ENCODE data around the gene GNB3.

The GNB3 gene

GRCh38 chr12:6827982-6828780 lies 12.5 kb upstream of the GNB3 start, which contains the start of gene P3H3:
P3H3 (plus strand) TSS chr12:6828407; CDS start chr12:6828441, 34 bp downstream.
- H3K27me3 ChIP-seq (ENCODE audit: insufficient read depth, poor library complexity, severe bottlenecking): peaks cover 4% of the 10 kb centered on the region
- H3K4me3 ChIP-seq (ENCODE audit: severe bottlenecking): peak within 1 kb of the TSS; percentile 89
- DNase-seq (ENCODE audit: low spot score): peak; percentile 37
- no peaks in the 10 kb centered on the region for H3K9me3 ChIP-seq (ENCODE audit: severe bottlenecking)
- TF ChIP-seq CTCF (IDR thresholded peaks at IDR 0.05; ENCODE audit: poor library complexity, severe bottlenecking): peak; percentile 30
- ATAC-seq (ENCODE audit: low read depth): peak; percentile 20; the same call in 2 of the 3 replicates
- peak within 1 kb of the TSS; percentile 73 for H3K27ac ChIP-seq (ENCODE audit: poor library complexity, severe bottlenecking)
- H3K4me1 ChIP-seq (ENCODE audit: insufficient read depth, poor library complexity, severe bottlenecking): peaks cover 3% of the 10 kb centered on the region
- peaks cover 26% of the 10 kb centered on the region for H3K36me3 ChIP-seq (ENCODE audit: low read depth)

- TF ChIP-seq CTCF (IDR thresholded peaks at IDR 0.05; ENCODE audit: poor library complexity, severe bottlenecking): peak; percentile 17
- H3K27ac ChIP-seq (ENCODE audit: poor library complexity, severe bottlenecking): peak overlapping the region; percentile 73
- no peaks in the 10 kb centered on the region for H3K27me3 ChIP-seq (ENCODE audit: insufficient read depth, poor library complexity, severe bottlenecking)
- DNase-seq (ENCODE audit: low spot score) (peak; percentile 74), ATAC-seq (ENCODE audit: low read depth) (peak; percentile 46)
- H3K36me3 ChIP-seq (ENCODE audit: low read depth): peaks cover 33% of the 10 kb centered on the region
- H3K4me3 ChIP-seq (ENCODE audit: severe bottlenecking): peak overlapping the region; percentile 89
- H3K9me3 ChIP-seq (ENCODE audit: severe bottlenecking): no peaks in the 10 kb centered on the region
- peaks cover 3% of the 10 kb centered on the region for H3K4me1 ChIP-seq (ENCODE audit: insufficient read depth, poor library complexity, severe bottlenecking)
Observed at GRCh38 chr12:6828781-6829535, 11.8 kb upstream of the GNB3 start.

- DNase-seq (ENCODE audit: low spot score): peak; percentile 63
- TF ChIP-seq CTCF (IDR thresholded peaks at IDR 0.05; ENCODE audit: poor library complexity, severe bottlenecking): no peak
- H3K36me3 ChIP-seq (ENCODE audit: low read depth): peaks cover 41% of the 10 kb centered on the region
- peaks cover 3% of the 10 kb centered on the region for H3K4me1 ChIP-seq (ENCODE audit: insufficient read depth, poor library complexity, severe bottlenecking)
- H3K27me3 ChIP-seq (ENCODE audit: insufficient read depth, poor library complexity, severe bottlenecking): no peaks in the 10 kb centered on the region
- peak; percentile 7; the same call in 1 of the 3 replicates for ATAC-seq (ENCODE audit: low read depth)
- peak overlapping the region; percentile 89 for H3K4me3 ChIP-seq (ENCODE audit: severe bottlenecking)
- peak overlapping the region; percentile 73 for H3K27ac ChIP-seq (ENCODE audit: poor library complexity, severe bottlenecking)
- H3K9me3 ChIP-seq (ENCODE audit: severe bottlenecking): no peaks in the 10 kb centered on the region
Observed at GRCh38 chr12:6829536-6830220, 11.0 kb upstream of the GNB3 start.

- DNase-seq (ENCODE audit: low spot score): no peak
- Histone ChIP-seq H3K9me3 (ENCODE audit: severe bottlenecking) (no peaks in the 10 kb centered on the region), H3K27ac (ENCODE audit: poor library complexity, severe bottlenecking) (no peak overlapping the region), H3K4me3 (ENCODE audit: severe bottlenecking) (no peak overlapping the region), H3K27me3 (ENCODE audit: insufficient read depth, poor library complexity, severe bottlenecking) (no peaks in the 10 kb centered on the region), H3K36me3 (ENCODE audit: low read depth) (peaks cover 46% of the 10 kb centered on the region), H3K4me1 (ENCODE audit: insufficient read depth, poor library complexity, severe bottlenecking) (peaks cover 3% of the 10 kb centered on the region)
- TF ChIP-seq CTCF (IDR thresholded peaks at IDR 0.05; ENCODE audit: poor library complexity, severe bottlenecking): no peak
- no peak for ATAC-seq (ENCODE audit: low read depth)
Observed at GRCh38 chr12:6830286-6830890, 10.3 kb upstream of the GNB3 start.
